BJ (cell line): ENCODE measurements around the gene C20orf144. TPM values are rescaled to one million over a fixed set of nuclear protein-coding genes. Genes with fewer than 3 reads are reported as not detected.
"Not testable (repeated sequence)": the region's sequence is repeated elsewhere in the genome, so short reads cannot be mapped to it uniquely, and the experiment has no call there.

Experiments
- CTCF ChIA-PET: fragments of 350-600 bp; formaldehyde crosslinking; extraction: SDS; loops from one replicate; lab custom pipeline; 2021; ENCODE audit warnings: antibody characterized with exemption, inconsistent platforms; lab: Yijun Ruan, JAX
- POLR2A ChIA-PET: fragments of 300-600 bp; sonication (Branson Sonifier 250); formaldehyde crosslinking; extraction: SDS; loops from one replicate; lab custom pipeline; 2021; ENCODE audit warnings: antibody characterized with exemption; lab: Charles Lee
- DNase-seq: peaks from one replicate; pipeline ENCODE4 v3.0.0-alpha.2; 2011; ENCODE audit warnings: low read depth
- H3K27me3 ChIP-seq: 2 replicates; pipeline ENCODE4 v1.6.0; 2011; ENCODE audit warnings: low read length; ENCODE audit not compliant: control insufficient read depth, insufficient read depth
- H3K36me3 ChIP-seq: 2 replicates; pipeline ENCODE4 v1.5.1; 2011; ENCODE audit warnings: low read length; ENCODE audit not compliant: control insufficient read depth, insufficient read depth
- H3K4me3 ChIP-seq: 2 replicates; pipeline ENCODE4 v1.5.1; 2011; ENCODE audit warnings: low read depth, mild to moderate bottlenecking, control low read depth, low read length
- polyA plus RNA-seq: library from polyadenylated mRNA; depleted of rRNA; stranded (reverse); fragments of >200 nt; gene quantifications from 2 replicates; pipeline ENCODE4 v1.2.3, GENCODE V29; 2011
- TF ChIP-seq, protein P1 (sequence below): IDR thresholded peaks from 2 replicates; pipeline ENCODE4 v1.5.1; 2011; ENCODE audit warnings: low read depth, mild to moderate bottlenecking, control low read depth, inconsistent platforms, low read length, moderate library complexity; ENCODE audit not compliant: insufficient read depth

The C20orf144 gene
- polyA plus RNA-seq, 1 experiment: 0.22 TPM

DNA sequence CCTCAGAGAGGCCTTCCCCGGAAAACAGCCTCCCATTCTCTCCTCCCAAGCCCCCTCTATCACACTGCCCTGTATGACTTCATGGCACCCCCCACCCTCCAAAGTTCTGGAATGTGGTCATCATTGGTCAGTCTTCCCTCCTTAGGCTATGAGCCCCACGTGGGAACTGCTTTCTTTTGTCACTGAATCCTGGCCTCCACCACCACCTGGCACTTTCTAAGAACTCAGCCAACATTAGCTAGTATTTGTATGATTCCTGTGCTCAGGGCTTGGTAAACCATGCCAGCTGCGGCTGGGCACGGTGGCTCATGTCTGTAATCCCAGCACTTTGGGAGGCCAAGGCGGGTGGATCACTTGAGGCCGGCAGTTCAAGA, 32.5 kb downstream of the C20orf144 start:
- TF ChIP-seq, protein P1, sequence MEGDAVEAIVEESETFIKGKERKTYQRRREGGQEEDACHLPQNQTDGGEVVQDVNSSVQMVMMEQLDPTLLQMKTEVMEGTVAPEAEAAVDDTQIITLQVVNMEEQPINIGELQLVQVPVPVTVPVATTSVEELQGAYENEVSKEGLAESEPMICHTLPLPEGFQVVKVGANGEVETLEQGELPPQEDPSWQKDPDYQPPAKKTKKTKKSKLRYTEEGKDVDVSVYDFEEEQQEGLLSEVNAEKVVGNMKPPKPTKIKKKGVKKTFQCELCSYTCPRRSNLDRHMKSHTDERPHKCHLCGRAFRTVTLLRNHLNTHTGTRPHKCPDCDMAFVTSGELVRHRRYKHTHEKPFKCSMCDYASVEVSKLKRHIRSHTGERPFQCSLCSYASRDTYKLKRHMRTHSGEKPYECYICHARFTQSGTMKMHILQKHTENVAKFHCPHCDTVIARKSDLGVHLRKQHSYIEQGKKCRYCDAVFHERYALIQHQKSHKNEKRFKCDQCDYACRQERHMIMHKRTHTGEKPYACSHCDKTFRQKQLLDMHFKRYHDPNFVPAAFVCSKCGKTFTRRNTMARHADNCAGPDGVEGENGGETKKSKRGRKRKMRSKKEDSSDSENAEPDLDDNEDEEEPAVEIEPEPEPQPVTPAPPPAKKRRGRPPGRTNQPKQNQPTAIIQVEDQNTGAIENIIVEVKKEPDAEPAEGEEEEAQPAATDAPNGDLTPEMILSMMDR: no peak
- Histone ChIP-seq H3K36me3 (no peaks in the 10 kb centered on the region), H3K4me3 (no peak overlapping the region), H3K27me3 (no peaks in the 10 kb centered on the region)
- no peak for DNase-seq
- ChIA-PET CTCF (interaction anchor here (1.3 kb wide), 1 partner anchor 28 kb away, joined by 3 read pairs; the partner anchor contains the start of gene ACTL10), POLR2A (no interaction called here)

DNA sequence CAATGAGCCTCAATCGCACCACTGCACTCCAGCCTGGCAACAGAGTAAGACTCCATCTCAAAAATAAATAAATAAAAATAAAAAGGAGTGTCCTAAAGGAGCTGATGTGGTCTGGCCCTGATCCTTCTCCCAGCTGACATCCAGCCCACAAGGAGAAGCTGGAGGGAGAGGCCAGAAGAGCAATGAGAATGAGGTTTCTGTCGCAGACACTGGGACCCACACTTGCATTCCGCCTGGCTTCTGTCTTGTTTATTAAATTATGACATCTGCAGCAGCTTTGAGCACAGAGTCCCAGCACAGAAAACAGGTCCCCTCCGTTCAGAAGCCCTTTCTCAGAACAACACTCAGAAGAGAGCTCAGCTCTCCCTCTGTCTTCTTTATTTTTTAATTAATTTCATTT, 34.3 kb downstream of the C20orf144 start:
- H3K4me3 ChIP-seq: no peak overlapping the region
- CTCF ChIA-PET: interaction anchor here (1.0 to 1.5 kb wide), 4 partner anchors 9 to 43 kb away, joined by 3 to 4 read pairs (median 3); partner anchors contain the start of gene ACTL10
- no peak for DNase-seq
- H3K36me3 ChIP-seq: no peaks in the 10 kb centered on the region
- TF ChIP-seq, protein P1: no peak
- POLR2A ChIA-PET: no interaction called here
- no peaks in the 10 kb centered on the region for H3K27me3 ChIP-seq

DNA sequence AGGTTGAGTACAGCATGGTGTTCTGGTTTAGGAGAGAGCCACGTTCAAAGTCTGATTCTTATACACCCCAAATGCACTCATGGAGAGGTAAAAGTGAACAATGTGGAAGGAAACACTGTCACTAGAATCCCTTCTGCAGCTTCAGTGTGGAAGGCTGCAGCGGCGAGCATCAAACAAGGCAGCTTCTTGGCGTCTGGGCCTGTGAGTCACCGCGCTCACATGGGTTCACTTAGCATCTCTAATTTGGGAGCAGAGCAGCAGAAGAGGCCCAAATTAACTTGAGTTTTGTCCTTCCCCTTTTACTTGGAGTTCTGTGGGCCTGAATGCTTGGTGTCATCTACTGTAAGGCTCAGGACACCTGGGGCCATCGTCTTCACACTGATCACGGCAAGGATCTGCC, 35.0 kb downstream of the C20orf144 start:
- TF ChIP-seq, protein P1: no peak
- Histone ChIP-seq H3K4me3 (no peak overlapping the region), H3K36me3 (no peaks in the 10 kb centered on the region), H3K27me3 (no peaks in the 10 kb centered on the region)
- no peak for DNase-seq
- POLR2A ChIA-PET: no interaction called here
- CTCF ChIA-PET: interaction anchor here (1.0 to 1.5 kb wide), 3 partner anchors 29 to 44 kb away, joined by 3 to 4 read pairs (median 3); partner anchors contain the start of gene ACTL10

DNA sequence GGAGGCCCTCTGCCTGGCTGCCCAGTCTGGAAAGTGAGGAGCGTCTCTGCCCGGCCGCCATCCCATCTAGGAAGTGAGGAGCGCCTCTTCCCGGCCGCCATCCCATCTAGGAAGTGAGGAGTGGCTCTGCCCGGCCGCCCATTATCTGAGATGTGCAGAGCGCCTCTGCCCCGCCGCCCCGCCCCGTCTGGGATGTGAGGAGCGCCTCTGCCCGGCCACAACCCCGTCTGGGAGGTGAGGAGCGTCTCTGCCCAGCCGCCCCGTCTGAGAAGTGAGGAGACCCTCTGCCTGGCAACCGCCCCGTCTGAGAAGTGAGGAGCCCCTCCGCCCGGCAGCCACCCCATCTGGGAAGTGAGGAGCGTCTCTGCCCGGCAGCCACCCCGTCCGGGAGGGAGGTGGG, 36.8 kb downstream of the C20orf144 start:
- DNase-seq, H3K4me3 ChIP-seq, H3K27me3 ChIP-seq, CTCF ChIA-PET, POLR2A ChIA-PET, H3K36me3 ChIP-seq: not testable (repeated sequence)

DNA sequence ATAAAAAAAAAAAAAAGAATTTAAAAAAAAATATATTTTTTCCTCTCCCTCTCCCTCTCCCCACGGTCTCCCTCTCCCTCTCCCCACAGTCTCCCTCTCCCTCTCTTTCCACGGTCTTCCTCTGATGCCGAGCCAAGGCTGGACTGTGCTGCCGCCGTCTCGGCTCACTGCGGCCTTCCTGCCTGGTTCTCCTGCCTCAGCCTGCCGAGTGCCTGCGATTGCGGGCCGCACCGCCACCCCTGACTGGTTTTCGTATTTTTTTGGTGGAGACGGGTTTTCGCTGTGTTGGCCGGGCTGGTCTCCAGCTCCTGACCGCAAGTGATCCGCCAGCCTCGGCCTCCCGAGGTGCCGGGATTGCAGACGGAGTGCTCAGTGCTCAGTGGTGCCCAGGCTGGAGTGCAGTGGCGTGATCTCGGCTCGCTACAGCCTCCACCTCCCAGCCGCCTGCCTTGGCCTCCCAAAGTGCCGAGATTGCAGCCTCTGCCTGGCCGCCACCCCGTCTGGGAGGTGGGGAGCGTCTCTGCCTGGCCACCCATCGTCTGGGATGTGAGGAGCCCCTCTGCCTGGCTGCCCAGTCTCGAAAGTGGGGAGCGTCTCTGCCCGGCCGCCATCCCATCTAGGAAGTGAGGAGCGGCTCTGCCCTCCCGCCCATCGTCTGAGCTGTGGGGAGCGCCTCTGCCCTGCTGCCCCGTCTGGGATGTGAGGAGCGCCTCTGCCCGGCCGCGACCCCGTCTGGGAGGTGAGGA, 38.7 kb downstream of the C20orf144 start:
- CTCF ChIA-PET: not testable (repeated sequence)

DNA sequence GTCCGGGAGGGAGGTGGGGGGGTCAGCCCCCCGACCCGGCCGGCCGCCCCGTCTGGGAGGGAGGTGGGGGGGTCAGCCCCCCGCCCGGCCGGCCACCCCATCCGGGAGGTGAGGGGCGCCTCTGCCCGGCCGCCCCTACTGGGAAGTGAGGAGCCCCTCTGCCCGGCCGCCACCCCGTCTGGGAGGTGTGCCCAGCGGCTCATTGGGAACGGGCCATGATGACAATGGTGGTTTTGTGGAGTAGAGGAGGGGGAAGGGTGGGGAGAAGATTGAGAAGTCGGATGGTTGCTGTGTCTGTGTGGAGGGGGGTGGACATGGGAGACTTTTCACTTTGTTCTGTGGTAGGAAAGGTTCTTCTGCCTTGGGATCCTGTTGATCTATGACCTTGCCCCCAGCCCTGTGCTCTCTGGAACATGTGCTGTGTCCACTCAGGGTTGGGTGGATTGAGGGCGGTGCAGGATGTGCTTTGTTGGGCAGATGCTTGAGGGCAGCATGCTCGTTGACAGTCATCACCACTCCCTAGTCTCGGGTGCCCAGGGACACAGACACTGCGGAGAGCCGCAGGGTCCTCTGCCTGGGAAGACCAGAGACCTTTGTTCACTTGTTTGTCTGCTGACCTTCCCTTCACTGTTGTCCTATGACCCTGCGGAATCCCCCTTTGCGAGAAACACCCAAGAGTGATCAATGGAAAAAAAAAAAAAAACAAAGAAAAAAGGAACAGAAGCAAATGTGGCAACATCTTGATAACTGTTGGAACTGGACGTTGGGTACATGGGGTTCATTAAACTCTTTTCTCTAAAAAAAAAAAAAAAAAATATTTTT, 39.7 kb downstream of the C20orf144 start:
- ChIA-PET CTCF (no interaction called here), POLR2A (no interaction called here)
- TF ChIP-seq, protein P1: no peak
- Histone ChIP-seq H3K4me3 (no peak overlapping the region), H3K27me3 (no peaks in the 10 kb centered on the region), H3K36me3 (peaks cover 1% of the 10 kb centered on the region; the same call in 1 of the 2 replicates)
- no peak for DNase-seq

More for the DNA sequence above, 38.7 kb downstream of the C20orf144 start:
- H3K4me3 ChIP-seq, H3K27me3 ChIP-seq, DNase-seq, H3K36me3 ChIP-seq, POLR2A ChIA-PET: not testable (repeated sequence)
